Vagina (tissue), 2 donors: ENCODE data around the gene MED8.

Experiments used
- POLR2A ChIP-seq, 2 donors: fragments of 450-650 bp; IDR thresholded peaks; one replicate each; pipeline ENCODE4 v1.6.1; 2017; ENCODE audit warnings: antibody characterized with exemption in 2 of 2, mild to moderate bottlenecking in 2 of 2, moderate library complexity in 2 of 2
- POLR2AphosphoS5 ChIP-seq, 2 donors: sonication (generic); formaldehyde crosslinking; IDR thresholded peaks; one replicate each; pipeline ENCODE4 v1.9.0; 2017; ENCODE audit warnings: antibody characterized with exemption in 2 of 2, mild to moderate bottlenecking in 2 of 2, low read depth in 1 of 2; ENCODE audit not compliant: insufficient read depth in 1 of 2
- TF ChIP-seq, protein P1 (sequence below), 3 experiments: fragments of 450-650 bp in 2 of 3; fragments of 200-600 bp in 1 of 3; sonication (generic) in 1 of 3; IDR thresholded peaks; one replicate each; pipeline ENCODE4 v1.5.1; 2017 to 2019; ENCODE audit warnings: antibody characterized with exemption in 3 of 3, mild to moderate bottlenecking in 2 of 3, moderate library complexity in 2 of 3

DNA sequence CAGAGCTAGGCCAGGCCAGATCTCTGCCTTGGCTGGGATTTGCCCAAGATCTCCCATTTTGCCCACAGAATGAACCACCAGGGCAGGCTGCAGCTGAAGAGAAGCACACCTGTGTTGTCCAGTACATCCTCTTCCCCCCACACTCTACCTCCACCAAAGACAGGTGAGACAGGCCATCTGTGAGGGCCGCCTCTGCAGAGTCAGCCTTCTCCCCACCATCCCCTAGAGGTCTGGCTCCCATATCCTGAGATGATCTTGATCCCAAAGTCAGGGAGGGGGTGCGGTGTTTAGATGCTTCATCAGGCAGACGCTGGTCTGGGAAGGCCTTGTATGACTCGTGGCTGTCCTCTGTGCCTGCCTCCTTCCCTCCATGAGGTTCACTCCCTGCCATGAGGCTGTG lies 35.4 kb upstream of the MED8 start:
- TF ChIP-seq, protein P1, sequence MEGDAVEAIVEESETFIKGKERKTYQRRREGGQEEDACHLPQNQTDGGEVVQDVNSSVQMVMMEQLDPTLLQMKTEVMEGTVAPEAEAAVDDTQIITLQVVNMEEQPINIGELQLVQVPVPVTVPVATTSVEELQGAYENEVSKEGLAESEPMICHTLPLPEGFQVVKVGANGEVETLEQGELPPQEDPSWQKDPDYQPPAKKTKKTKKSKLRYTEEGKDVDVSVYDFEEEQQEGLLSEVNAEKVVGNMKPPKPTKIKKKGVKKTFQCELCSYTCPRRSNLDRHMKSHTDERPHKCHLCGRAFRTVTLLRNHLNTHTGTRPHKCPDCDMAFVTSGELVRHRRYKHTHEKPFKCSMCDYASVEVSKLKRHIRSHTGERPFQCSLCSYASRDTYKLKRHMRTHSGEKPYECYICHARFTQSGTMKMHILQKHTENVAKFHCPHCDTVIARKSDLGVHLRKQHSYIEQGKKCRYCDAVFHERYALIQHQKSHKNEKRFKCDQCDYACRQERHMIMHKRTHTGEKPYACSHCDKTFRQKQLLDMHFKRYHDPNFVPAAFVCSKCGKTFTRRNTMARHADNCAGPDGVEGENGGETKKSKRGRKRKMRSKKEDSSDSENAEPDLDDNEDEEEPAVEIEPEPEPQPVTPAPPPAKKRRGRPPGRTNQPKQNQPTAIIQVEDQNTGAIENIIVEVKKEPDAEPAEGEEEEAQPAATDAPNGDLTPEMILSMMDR (IDR thresholded peaks at IDR 0.05) = no peak
- no peak for TF ChIP-seq POLR2AphosphoS5 (IDR thresholded peaks at IDR 0.05; ENCODE audit: insufficient read depth in 1 of 2, low read depth in 1 of 2)
- no peak for TF ChIP-seq POLR2A (IDR thresholded peaks at IDR 0.05)
